ENCODE measurements around the gene ADPRH. TPM values are rescaled to one million over a fixed set of nuclear protein-coding genes. Genes with fewer than 3 reads are reported as not detected.

Gene ADPRH
- total RNA-seq, 2 donors from 2014 or later: 7.8 to 11.8 TPM

GRCh38 chr3:119553823-119554415 lies 25.4 kb upstream of the ADPRH start:
- no peaks in the 10 kb centered on the region for H3K4me1 ChIP-seq (ENCODE audit: control insufficient read depth, insufficient read depth, low read length)
- no peaks in the 10 kb centered on the region for H3K36me3 ChIP-seq (ENCODE audit: control insufficient read depth, insufficient read depth, low read length)
- peaks cover 7% of the 10 kb centered on the region for H3K27me3 ChIP-seq (ENCODE audit: control insufficient read depth, insufficient read depth, low read length, poor library complexity, severe bottlenecking)
- no peak for DNase-seq
- H3K9me3 ChIP-seq (ENCODE audit: control insufficient read depth, low read length): no peaks in the 10 kb centered on the region
- no peak overlapping the region for H3K27ac ChIP-seq (ENCODE audit: low read depth, low read length)
- Mint-ChIP-seq H3K4me3 (no peak overlapping the region), H3K36me3 (ENCODE audit: low read depth) (peaks cover 4% of the 10 kb centered on the region), H3K27me3 (ENCODE audit: insufficient read depth) (no peaks in the 10 kb centered on the region), H3K9me3 (no peaks in the 10 kb centered on the region), H3K4me1 (peaks cover 2% of the 10 kb centered on the region), H3K27ac (no peak overlapping the region)
- no peak overlapping the region for H3K9ac ChIP-seq (ENCODE audit: extremely low read depth, low read length, poor library complexity, severe bottlenecking)
- 77 to 78% methylated on average over 2 to 5 of the region's 5 CpGs for WGBS, 2 experiments (ENCODE audit: insufficient coverage in 1 of 2, insufficient read length in 1 of 2)
- TF ChIP-seq CTCF (conservative IDR thresholded peaks at IDR 0.05): no peak
- H3K4me3 ChIP-seq (ENCODE audit: low read length): no peak overlapping the region

GRCh38 chr3:119555309-119555735 lies 24.0 kb upstream of the ADPRH start:
- Mint-ChIP-seq H3K4me1 (peaks cover 6% of the 10 kb centered on the region), H3K4me3 (no peak overlapping the region), H3K27ac (no peak overlapping the region), H3K9me3 (no peaks in the 10 kb centered on the region), H3K27me3 (ENCODE audit: insufficient read depth) (no peaks in the 10 kb centered on the region), H3K36me3 (ENCODE audit: low read depth) (peaks cover 4% of the 10 kb centered on the region)
- H3K27ac ChIP-seq (ENCODE audit: low read depth, low read length): no peak overlapping the region
- no peaks in the 10 kb centered on the region for H3K36me3 ChIP-seq (ENCODE audit: control insufficient read depth, insufficient read depth, low read length)
- H3K9me3 ChIP-seq (ENCODE audit: control insufficient read depth, low read length): no peaks in the 10 kb centered on the region
- no peak for DNase-seq
- no peak for TF ChIP-seq CTCF (conservative IDR thresholded peaks at IDR 0.05)
- no peak overlapping the region for H3K4me3 ChIP-seq (ENCODE audit: low read length)
- peaks cover 7% of the 10 kb centered on the region for H3K27me3 ChIP-seq (ENCODE audit: control insufficient read depth, insufficient read depth, low read length, poor library complexity, severe bottlenecking)
- H3K9ac ChIP-seq (ENCODE audit: extremely low read depth, low read length, poor library complexity, severe bottlenecking): no peak overlapping the region
- 83 to 100% methylated on average over 2 to 4 of the region's 4 CpGs for WGBS, 2 experiments (ENCODE audit: insufficient coverage in 1 of 2, insufficient read length in 1 of 2)
- no peaks in the 10 kb centered on the region for H3K4me1 ChIP-seq (ENCODE audit: control insufficient read depth, insufficient read depth, low read length)

GRCh38 chr3:119555929-119556328 lies 23.4 kb upstream of the ADPRH start:
- Histone ChIP-seq H3K36me3 (ENCODE audit: control insufficient read depth, insufficient read depth, low read length) (no peaks in the 10 kb centered on the region), H3K4me3 (ENCODE audit: low read length) (no peak overlapping the region), H3K9me3 (ENCODE audit: control insufficient read depth, low read length) (no peaks in the 10 kb centered on the region), H3K4me1 (ENCODE audit: control insufficient read depth, insufficient read depth, low read length) (no peaks in the 10 kb centered on the region), H3K9ac (ENCODE audit: extremely low read depth, low read length, poor library complexity, severe bottlenecking) (no peak overlapping the region), H3K27ac (ENCODE audit: low read depth, low read length) (no peak overlapping the region), H3K27me3 (ENCODE audit: control insufficient read depth, insufficient read depth, low read length, poor library complexity, severe bottlenecking) (peaks cover 7% of the 10 kb centered on the region)
- 67 to 88% methylated on average over 1 of the region's 1 CpG for WGBS, 2 experiments (ENCODE audit: insufficient coverage in 1 of 2, insufficient read length in 1 of 2)
- H3K4me1 Mint-ChIP-seq: peaks cover 6% of the 10 kb centered on the region
- no peaks in the 10 kb centered on the region for H3K9me3 Mint-ChIP-seq
- peaks cover 4% of the 10 kb centered on the region for H3K36me3 Mint-ChIP-seq (ENCODE audit: low read depth)
- no peak for TF ChIP-seq CTCF (conservative IDR thresholded peaks at IDR 0.05)
- DNase-seq: no peak
- no peaks in the 10 kb centered on the region for H3K27me3 Mint-ChIP-seq (ENCODE audit: insufficient read depth)
- H3K4me3 Mint-ChIP-seq: no peak overlapping the region
- no peak overlapping the region for H3K27ac Mint-ChIP-seq

Measured in endodermal cell (in vitro differentiated cells).